Tibial artery (tissue), 4 donors: ENCODE data around the gene IFNE.

Experiments
- DNase-seq, 2 donors: peaks; one replicate each; pipeline ENCODE4 v3.0.0-alpha.2; 2019
- H3K27ac ChIP-seq, 2 donors: fragments of 200-600 bp; sonication (generic) in 1 of 2; 1 replicate in 1 of 2; 2 replicates in 1 of 2; pipeline ENCODE4 v1.5.1; 2018 to 2019; ENCODE audit warnings: mild to moderate bottlenecking in 1 of 2
- H3K27me3 ChIP-seq, 2 donors: fragments of 200-600 bp; sonication (generic) in 1 of 2; one replicate each; pipeline versions ENCODE4 v1.5.1 to v1.6.0; 2016 to 2019
- H3K36me3 ChIP-seq, 3 donors: fragments of 200-600 bp; sonication (generic) in 2 of 3; one replicate each; pipeline ENCODE4 v1.5.1; 2016 to 2019; ENCODE audit warnings: mild to moderate bottlenecking in 2 of 3
- H3K4me1 ChIP-seq, 4 donors: fragments of 200-600 bp; sonication (generic) in 2 of 4; 1 replicate in 3 of 4; 2 replicates in 1 of 4; pipeline ENCODE4 v1.5.1; 2016 to 2019
- H3K4me3 ChIP-seq, 2 donors: fragments of 200-600 bp; sonication (generic) in 1 of 2; 1 replicate in 1 of 2; 2 replicates in 1 of 2; pipeline ENCODE4 v1.5.1; 2018 to 2019; ENCODE audit warnings: mild to moderate bottlenecking in 2 of 2
- H3K9me3 ChIP-seq, 3 donors: fragments of 200-600 bp; sonication (generic) in 1 of 3; one replicate each; pipeline ENCODE4 v1.5.1; 2016 to 2019
- CTCF ChIP-seq, 2 experiments: fragments of 200-600 bp in 1 of 2; fragments of 450-650 bp in 1 of 2; IDR thresholded peaks; one replicate each; pipeline ENCODE4 v1.5.1; 2017 to 2019; ENCODE audit warnings: antibody characterized with exemption in 2 of 2, mild to moderate bottlenecking in 1 of 2, moderate library complexity in 1 of 2
- intact Hi-C: fragments of 100-400 bp; cut with DNase I; formaldehyde crosslinking; loops from one replicate; pipeline ENCODE4 v1.15.0; 2023; ENCODE audit warnings: low total_unique reads

IFNE gene

DNA sequence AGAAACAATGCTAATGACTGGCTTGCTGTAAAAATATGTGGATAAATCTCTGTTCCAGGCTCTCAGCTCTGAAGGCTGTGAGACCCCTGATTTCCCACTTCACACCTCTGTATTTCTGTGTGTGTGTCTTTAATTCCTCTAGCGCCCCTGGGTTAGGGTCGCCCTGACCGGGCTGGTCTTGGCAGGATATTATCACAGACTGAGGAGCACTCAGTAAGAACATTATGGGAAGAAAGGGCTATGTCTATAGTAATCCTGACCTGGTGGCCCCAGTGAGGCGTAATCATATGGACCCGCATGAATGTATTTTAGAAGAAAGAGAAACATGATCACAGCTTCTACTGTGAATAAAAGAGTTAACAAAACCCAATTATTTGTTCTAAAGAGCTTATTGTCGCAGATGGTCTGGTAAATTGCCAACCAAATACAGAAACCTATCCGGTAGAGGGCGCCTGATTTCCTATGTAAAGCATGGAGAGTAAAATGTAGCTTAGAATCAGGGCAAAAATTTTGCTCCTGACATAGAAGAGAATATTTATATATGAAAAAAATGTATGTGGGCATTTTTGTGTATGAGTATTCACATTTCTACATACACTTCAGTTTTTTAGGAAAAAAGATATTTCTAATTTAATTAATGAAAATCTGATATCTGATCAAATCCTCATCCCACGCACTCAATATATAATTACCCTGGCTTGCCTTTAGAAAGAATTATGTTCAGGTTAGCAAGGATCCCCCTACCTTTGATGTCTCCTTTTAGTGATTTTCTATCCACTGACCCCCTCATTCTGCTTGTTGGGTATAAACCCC lies 47.7 kb downstream of the IFNE start:
- TF ChIP-seq CTCF (IDR thresholded peaks at IDR 0.05): no peak
- Histone ChIP-seq H3K36me3 (no peaks in the 10 kb centered on the region), H3K27me3 (peaks cover 0 to 6% of the 10 kb centered on the region in 2 donors), H3K4me3 (no peak overlapping the region), H3K27ac (no peak overlapping the region), H3K4me1 (no peaks in the 10 kb centered on the region), H3K9me3 (no peaks in the 10 kb centered on the region)
- intact Hi-C loops: no loop called here
- DNase-seq: no peak

DNA sequence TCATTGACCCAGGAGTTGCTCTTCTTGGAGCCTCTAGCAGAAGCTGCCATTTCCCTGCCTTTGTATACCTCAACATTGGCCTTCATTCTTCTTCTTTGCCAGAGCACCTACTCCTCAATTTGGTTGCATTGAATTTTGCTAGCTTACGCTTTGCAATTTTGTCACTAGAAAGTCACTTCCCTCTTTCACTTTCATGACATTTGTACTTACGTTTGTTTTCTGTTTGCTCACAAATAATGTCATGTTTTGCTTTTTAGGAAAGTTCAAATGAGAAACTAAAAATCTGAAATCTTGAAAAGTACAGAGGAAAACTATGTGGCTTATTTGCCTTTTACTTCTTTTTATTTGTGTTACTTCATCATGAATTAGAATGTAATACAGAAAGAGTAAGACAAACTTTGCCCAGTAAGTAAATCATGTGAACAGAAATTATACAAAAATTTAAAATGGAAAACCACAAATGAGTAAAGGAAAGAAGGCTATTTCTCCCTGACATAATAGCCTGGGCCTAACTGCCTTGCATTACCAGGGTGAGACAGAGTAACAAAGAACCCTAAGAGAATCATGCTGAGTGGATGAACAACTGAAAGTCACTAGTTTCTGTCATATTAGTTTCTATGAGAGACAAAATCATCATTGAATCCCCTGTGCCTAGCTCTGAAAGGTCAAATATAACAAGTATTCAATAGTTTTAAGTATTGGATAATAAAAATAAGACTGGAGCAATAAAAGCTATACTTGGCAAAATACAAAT lies 49.3 kb downstream of the IFNE start:
- no peak overlapping the region for H3K4me3 ChIP-seq
- no peak for TF ChIP-seq CTCF (IDR thresholded peaks at IDR 0.05)
- H3K27me3 ChIP-seq: peaks cover 0 to 6% of the 10 kb centered on the region in 2 donors
- no peak overlapping the region for H3K27ac ChIP-seq
- intact Hi-C loops: no loop called here
- H3K36me3 ChIP-seq: no peaks in the 10 kb centered on the region
- H3K4me1 ChIP-seq: no peaks in the 10 kb centered on the region
- DNase-seq: no peak
- no peaks in the 10 kb centered on the region for H3K9me3 ChIP-seq
